ENCODE measurements around the gene FXYD1.
A peak's percentile ranks its signal among the peaks of the same experiment; 100 is the strongest.

FXYD1 gene

GRCh38 chr19:35109395-35110112 lies 29.1 kb upstream of the FXYD1 start:
- Histone ChIP-seq H3K4me3 (ENCODE audit: low read depth in 1 of 2, low read length in 2 of 2) (no peak overlapping the region), H3K9ac (ENCODE audit: low read length) (no peak overlapping the region), H3K9me3 (ENCODE audit: low read length) (no peaks in the 10 kb centered on the region), H3K27me3 (ENCODE audit: control insufficient read depth in 1 of 2, insufficient read depth in 2 of 2, low read length in 2 of 2) (peaks cover 0 to 5% of the 10 kb centered on the region in 2 donors), H3K4me1 (ENCODE audit: insufficient read depth, low read length) (peaks cover 4% of the 10 kb centered on the region), H3K27ac (ENCODE audit: low read depth, low read length) (no peak overlapping the region), H3K36me3 (ENCODE audit: insufficient read depth, low read length) (no peaks in the 10 kb centered on the region)

- Histone ChIP-seq H3K4me3 (ENCODE audit: low read depth in 1 of 2, low read length in 2 of 2) (no peak overlapping the region), H3K27ac (ENCODE audit: low read depth, low read length) (no peak overlapping the region), H3K36me3 (ENCODE audit: insufficient read depth, low read length) (no peaks in the 10 kb centered on the region), H3K9ac (ENCODE audit: low read length) (no peak overlapping the region), H3K27me3 (ENCODE audit: control insufficient read depth in 1 of 2, insufficient read depth in 2 of 2, low read length in 2 of 2) (peaks cover 0 to 5% of the 10 kb centered on the region in 2 donors), H3K9me3 (ENCODE audit: low read length) (no peaks in the 10 kb centered on the region), H3K4me1 (ENCODE audit: insufficient read depth, low read length) (peaks cover 9% of the 10 kb centered on the region)
These were observed 27.6 kb upstream of the FXYD1 start for GRCh38 chr19:35110974-35111373.

GRCh38 chr19:35112995-35113688 lies 25.5 kb upstream of the FXYD1 start:
- Histone ChIP-seq H3K9me3 (ENCODE audit: low read length) (no peaks in the 10 kb centered on the region), H3K9ac (ENCODE audit: low read length) (no peak overlapping the region), H3K4me3 (ENCODE audit: low read depth in 1 of 2, low read length in 2 of 2) (no peak overlapping the region), H3K36me3 (ENCODE audit: insufficient read depth, low read length) (no peaks in the 10 kb centered on the region), H3K4me1 (ENCODE audit: insufficient read depth, low read length) (peaks cover 9% of the 10 kb centered on the region), H3K27me3 (ENCODE audit: control insufficient read depth in 1 of 2, insufficient read depth in 2 of 2, low read length in 2 of 2) (peaks cover 0 to 5% of the 10 kb centered on the region in 2 donors), H3K27ac (ENCODE audit: low read depth, low read length) (no peak overlapping the region)

- H3K4me3 ChIP-seq (ENCODE audit: low read depth in 1 of 2, low read length in 2 of 2), result peak overlapping the region in 1 of 2 donors; percentile 50
- no peak overlapping the region for H3K27ac ChIP-seq (ENCODE audit: low read depth, low read length)
- no peaks in the 10 kb centered on the region for H3K9me3 ChIP-seq (ENCODE audit: low read length)
- peaks cover 9% of the 10 kb centered on the region for H3K4me1 ChIP-seq (ENCODE audit: insufficient read depth, low read length)
- peaks cover 0 to 3% of the 10 kb centered on the region in 2 donors for H3K27me3 ChIP-seq (ENCODE audit: control insufficient read depth in 1 of 2, insufficient read depth in 2 of 2, low read length in 2 of 2)
- no peak overlapping the region for H3K9ac ChIP-seq (ENCODE audit: low read length)
- no peaks in the 10 kb centered on the region for H3K36me3 ChIP-seq (ENCODE audit: insufficient read depth, low read length)
These were observed 24.1 kb upstream of the FXYD1 start for GRCh38 chr19:35114353-35115176.

- H3K9ac ChIP-seq (ENCODE audit: low read length), result no peak within 1 kb of the TSS
- peak within 1 kb of the TSS; percentile 29 for H3K27ac ChIP-seq (ENCODE audit: low read depth, low read length)
- peaks cover 9% of the 10 kb centered on the region for H3K4me1 ChIP-seq (ENCODE audit: insufficient read depth, low read length)
- no peaks in the 10 kb centered on the region for H3K36me3 ChIP-seq (ENCODE audit: insufficient read depth, low read length)
- H3K9me3 ChIP-seq (ENCODE audit: low read length), result no peaks in the 10 kb centered on the region
- no peaks in the 10 kb centered on the region for H3K27me3 ChIP-seq (ENCODE audit: control insufficient read depth in 1 of 2, insufficient read depth in 2 of 2, low read length in 2 of 2)
- H3K4me3 ChIP-seq (ENCODE audit: low read depth in 1 of 2, low read length in 2 of 2), result peak within 1 kb of the TSS in 1 of 2 donors; percentile 50
These were observed 23.3 kb upstream of the FXYD1 start, which contains the start of gene FXYD3 for GRCh38 chr19:35115177-35115951. Gene FXYD3 (plus strand): TSS chr19:35115823. CDS start chr19:35119377, 3,554 bp downstream.

GRCh38 chr19:35116072-35116801 lies 22.4 kb upstream of the FXYD1 start:
- Histone ChIP-seq H3K9ac (ENCODE audit: low read length) (no peak overlapping the region), H3K27ac (ENCODE audit: low read depth, low read length) (peak overlapping the region; percentile 29)

GRCh38 chr19:35117116-35117515 lies 21.5 kb upstream of the FXYD1 start:
- Histone ChIP-seq H3K4me3 (ENCODE audit: low read depth in 1 of 2, low read length in 2 of 2) (no peak overlapping the region), H3K27me3 (ENCODE audit: control insufficient read depth in 1 of 2, insufficient read depth in 2 of 2, low read length in 2 of 2) (no peaks in the 10 kb centered on the region), H3K4me1 (ENCODE audit: insufficient read depth, low read length) (peaks cover 9% of the 10 kb centered on the region), H3K9ac (ENCODE audit: low read length) (no peak overlapping the region), H3K9me3 (ENCODE audit: low read length) (no peaks in the 10 kb centered on the region), H3K27ac (ENCODE audit: low read depth, low read length) (no peak overlapping the region), H3K36me3 (ENCODE audit: insufficient read depth, low read length) (no peaks in the 10 kb centered on the region)

More at GRCh38 chr19:35116072-35116801, 22.4 kb upstream of the FXYD1 start:
- Histone ChIP-seq H3K4me1 (ENCODE audit: insufficient read depth, low read length) (peaks cover 9% of the 10 kb centered on the region), H3K36me3 (ENCODE audit: insufficient read depth, low read length) (no peaks in the 10 kb centered on the region), H3K27me3 (ENCODE audit: control insufficient read depth in 1 of 2, insufficient read depth in 2 of 2, low read length in 2 of 2) (no peaks in the 10 kb centered on the region), H3K9me3 (ENCODE audit: low read length) (no peaks in the 10 kb centered on the region), H3K4me3 (ENCODE audit: low read depth in 1 of 2, low read length in 2 of 2) (no peak overlapping the region)

- Histone ChIP-seq H3K9ac (ENCODE audit: low read length) (no peak overlapping the region), H3K4me3 (ENCODE audit: low read depth in 1 of 2, low read length in 2 of 2) (no peak overlapping the region), H3K4me1 (ENCODE audit: insufficient read depth, low read length) (peaks cover 9% of the 10 kb centered on the region), H3K36me3 (ENCODE audit: insufficient read depth, low read length) (no peaks in the 10 kb centered on the region), H3K27ac (ENCODE audit: low read depth, low read length) (no peak overlapping the region), H3K27me3 (ENCODE audit: control insufficient read depth in 1 of 2, insufficient read depth in 2 of 2, low read length in 2 of 2) (no peaks in the 10 kb centered on the region), H3K9me3 (ENCODE audit: low read length) (no peaks in the 10 kb centered on the region)
These were observed 20.8 kb upstream of the FXYD1 start for GRCh38 chr19:35117799-35118198.

GRCh38 chr19:35118268-35119020 lies 20.2 kb upstream of the FXYD1 start:
- Histone ChIP-seq H3K4me3 (ENCODE audit: low read depth in 1 of 2, low read length in 2 of 2) (no peak overlapping the region), H3K9ac (ENCODE audit: low read length) (no peak overlapping the region), H3K9me3 (ENCODE audit: low read length) (no peaks in the 10 kb centered on the region), H3K4me1 (ENCODE audit: insufficient read depth, low read length) (peaks cover 9% of the 10 kb centered on the region), H3K27ac (ENCODE audit: low read depth, low read length) (no peak overlapping the region), H3K27me3 (ENCODE audit: control insufficient read depth in 1 of 2, insufficient read depth in 2 of 2, low read length in 2 of 2) (no peaks in the 10 kb centered on the region), H3K36me3 (ENCODE audit: insufficient read depth, low read length) (no peaks in the 10 kb centered on the region)

- peaks cover 9% of the 10 kb centered on the region for H3K4me1 ChIP-seq (ENCODE audit: insufficient read depth, low read length)
These were observed 19.5 kb upstream of the FXYD1 start for GRCh38 chr19:35119091-35119490.

More at GRCh38 chr19:35119091-35119490, 19.5 kb upstream of the FXYD1 start:
- Histone ChIP-seq H3K27me3 (ENCODE audit: control insufficient read depth in 1 of 2, insufficient read depth in 2 of 2, low read length in 2 of 2) (no peaks in the 10 kb centered on the region), H3K9me3 (ENCODE audit: low read length) (no peaks in the 10 kb centered on the region), H3K9ac (ENCODE audit: low read length) (no peak overlapping the region), H3K4me3 (ENCODE audit: low read depth in 1 of 2, low read length in 2 of 2) (no peak overlapping the region), H3K36me3 (ENCODE audit: insufficient read depth, low read length) (no peaks in the 10 kb centered on the region), H3K27ac (ENCODE audit: low read depth, low read length) (no peak overlapping the region)
